H1 (cell line): ENCODE measurements around the gene IFRD1. TPM values are rescaled to one million over a fixed set of nuclear protein-coding genes. Genes with fewer than 3 reads are reported as not detected.

Source experiments
- CTCF ChIA-PET: fragments of 300-600 bp; sonication (Branson Sonifier 250); formaldehyde crosslinking; loops from one replicate; lab custom pipeline; 2021; ENCODE audit not compliant: partially characterized antibody; lab: Charles Lee
- POLR2A ChIA-PET: fragments of 300-600 bp; sonication (Branson Sonifier 250); formaldehyde crosslinking; loops from one replicate; lab custom pipeline; 2021; ENCODE audit warnings: inconsistent platforms; ENCODE audit not compliant: partially characterized antibody; lab: Charles Lee
- DNase-seq, 2 experiments: peaks; one replicate each; pipeline versions ENCODE4 v3.0.0 to v3.0.0-alpha.2; 2010 to 2022; ENCODE audit warnings: low spot score in 2 of 2, low read depth in 1 of 2, mixed read lengths in 1 of 2
- FAIRE-seq: peaks from 2 replicates; lab custom pipeline; 2011; peaks lifted over from hg19 to GRCh38; lab: Jason Lieb, UNC
- H2AFZ ChIP-seq: 2 replicates; pipeline ENCODE4 v1.8.1; 2012; ENCODE audit warnings: low read length, inconsistent platforms
- H2AK5ac ChIP-seq: 2 replicates; pipeline ENCODE4 v1.6.1; 2013; ENCODE audit warnings: low read depth, low read length
- H2BK120ac ChIP-seq: replicated peaks from 2 replicates; pipeline ENCODE3; 2013; ENCODE audit warnings: low read depth, low read length, inconsistent platforms
- H2BK12ac ChIP-seq: 2 replicates; pipeline ENCODE4 v1.6.1; 2013; ENCODE audit warnings: low read depth, low read length
- H2BK15ac ChIP-seq: 2 replicates; pipeline ENCODE4 v1.6.1; 2013; ENCODE audit warnings: low read length
- H2BK20ac ChIP-seq: 2 replicates; pipeline ENCODE4 v1.6.1; 2013; ENCODE audit warnings: low read length
- H2BK5ac ChIP-seq: 2 replicates; pipeline ENCODE4 v1.6.1; 2013; ENCODE audit warnings: low read depth, low read length
- H3K14ac ChIP-seq: 2 replicates; pipeline ENCODE4 v1.6.1; 2013; ENCODE audit warnings: inconsistent platforms; ENCODE audit not compliant: insufficient read length
- H3K18ac ChIP-seq: 2 replicates; pipeline ENCODE4 v1.6.1; 2013; ENCODE audit warnings: low read length; ENCODE audit errors: extremely low read depth
- H3K23ac ChIP-seq: 2 replicates; pipeline ENCODE4 v1.6.1; 2013; ENCODE audit warnings: inconsistent platforms; ENCODE audit not compliant: insufficient read length
- H3K23me2 ChIP-seq: 2 replicates; pipeline ENCODE4 v1.6.1; 2013; ENCODE audit warnings: low read depth, low read length
- H3K27ac ChIP-seq: 2 replicates; pipeline ENCODE4 v1.6.1; 2011; ENCODE audit warnings: low read depth, low read length, inconsistent platforms
- H3K27me3 ChIP-seq, 4 experiments: replicated peaks in 1 of 4; 1 replicate in 1 of 4; 2 replicates in 3 of 4; pipeline versions ENCODE4 v1.6.1 to v1.8.1; 2011 to 2013; ENCODE audit warnings: low read length in 3 of 4, mild to moderate bottlenecking in 3 of 4, inconsistent platforms in 2 of 4, mixed read lengths in 2 of 4, moderate library complexity in 1 of 4; ENCODE audit not compliant: control insufficient read depth in 3 of 4, insufficient read depth in 3 of 4; ENCODE audit errors: extremely low read depth in 1 of 4
- H3K36me3 ChIP-seq, 4 experiments: 2 replicates each; pipeline versions ENCODE4 v1.6.1 to v1.8.1; 2011 to 2013; ENCODE audit warnings: mild to moderate bottlenecking in 4 of 4, low read length in 3 of 4, moderate library complexity in 2 of 4, control low read depth in 1 of 4, inconsistent platforms in 1 of 4; ENCODE audit not compliant: insufficient read depth in 4 of 4, control insufficient read depth in 2 of 4
- H3K4ac ChIP-seq: replicated peaks from 2 replicates; pipeline ENCODE3; 2013; ENCODE audit warnings: low read length, low read depth, mixed read lengths, inconsistent platforms; ENCODE audit not compliant: insufficient read length
- H3K4me1 ChIP-seq, 4 experiments: replicated peaks in 1 of 4; 1 replicate in 1 of 4; 2 replicates in 3 of 4; pipeline versions ENCODE4 v1.6.1 to v1.8.1; 2011 to 2013; ENCODE audit warnings: low read length in 3 of 4, inconsistent platforms in 2 of 4, mixed read lengths in 1 of 4; ENCODE audit not compliant: insufficient read depth in 4 of 4, control insufficient read depth in 3 of 4
- H3K4me2 ChIP-seq, 2 experiments: 2 replicates each; pipeline versions ENCODE4 v1.6.1 to v1.8.1; 2011 to 2013; ENCODE audit warnings: low read depth in 2 of 2, low read length in 2 of 2, control low read depth in 1 of 2, inconsistent platforms in 1 of 2, mild to moderate bottlenecking in 1 of 2; ENCODE audit not compliant: insufficient read depth in 1 of 2
- H3K4me3 ChIP-seq, 4 experiments: fragments of 200-600, 300-600 bp in 1 of 4; sonication (generic), shearing (Covaris generic), sonication (Bioruptor Twin) in 1 of 4; 2 replicates each; pipeline versions ENCODE4 v1.5.1 to v1.8.1; 2011 to 2016; ENCODE audit warnings: low read length in 4 of 4, low read depth in 3 of 4, control low read depth in 2 of 4, inconsistent platforms in 2 of 4, mild to moderate bottlenecking in 2 of 4, mixed read lengths in 1 of 4, moderate library complexity in 1 of 4; ENCODE audit not compliant: insufficient read depth in 2 of 4; ENCODE audit errors: extremely low read depth in 1 of 4
- H3K56ac ChIP-seq: replicated peaks from 2 replicates; pipeline ENCODE3; 2013; ENCODE audit warnings: low read depth, mild to moderate bottlenecking, mixed read lengths, low read length, inconsistent platforms; ENCODE audit not compliant: insufficient read length
- H3K79me1 ChIP-seq: 2 replicates; pipeline ENCODE4 v1.6.1; 2013; ENCODE audit warnings: low read depth, low read length, control low read depth
- H3K79me2 ChIP-seq, 2 experiments: 2 replicates each; pipeline versions ENCODE4 v1.6.1 to v1.8.1; 2012 to 2013; ENCODE audit warnings: low read length in 2 of 2, mild to moderate bottlenecking in 2 of 2, inconsistent platforms in 1 of 2; ENCODE audit not compliant: insufficient read depth in 2 of 2, control insufficient read depth in 1 of 2
- H3K9ac ChIP-seq, 4 experiments: replicated peaks in 1 of 4; 1 replicate in 1 of 4; 2 replicates in 3 of 4; pipeline versions ENCODE4 v1.6.1 to v1.8.1; 2011 to 2013; ENCODE audit warnings: low read depth in 3 of 4, low read length in 3 of 4, control low read depth in 2 of 4, mild to moderate bottlenecking in 2 of 4, moderate library complexity in 2 of 4, inconsistent platforms in 1 of 4; ENCODE audit errors: extremely low read depth in 1 of 4
- H3K9me3 ChIP-seq, 2 experiments: 2 replicates each; pipeline versions ENCODE4 v1.6.1 to v1.8.1; 2012 to 2013; ENCODE audit warnings: mild to moderate bottlenecking in 2 of 2, moderate library complexity in 2 of 2, control low read depth in 1 of 2, inconsistent platforms in 1 of 2, low read depth in 1 of 2, low read length in 1 of 2, mixed read lengths in 1 of 2; ENCODE audit not compliant: insufficient read depth in 2 of 2
- H4K20me1 ChIP-seq, 2 experiments: replicated peaks in 1 of 2; 2 replicates each; pipeline versions ENCODE3 to v1.8.1; 2011 to 2013; ENCODE audit warnings: inconsistent platforms in 2 of 2, low read length in 2 of 2, mild to moderate bottlenecking in 1 of 2; ENCODE audit not compliant: insufficient read depth in 2 of 2, control insufficient read depth in 1 of 2
- H4K5ac ChIP-seq: 2 replicates; pipeline ENCODE4 v1.6.1; 2013; ENCODE audit warnings: low read length, low read depth, mixed read lengths, inconsistent platforms; ENCODE audit not compliant: insufficient read length
- H4K8ac ChIP-seq: 2 replicates; pipeline ENCODE4 v1.8.0; 2013; ENCODE audit warnings: mild to moderate bottlenecking, moderate library complexity, low read length, inconsistent platforms; ENCODE audit not compliant: insufficient read depth; ENCODE audit errors: extremely low read depth
- H4K91ac ChIP-seq: replicated peaks from 2 replicates; pipeline ENCODE3; 2013; ENCODE audit warnings: low read length, mixed read lengths, inconsistent platforms; ENCODE audit not compliant: insufficient read length
- CREB1 ChIP-seq: IDR thresholded peaks from 2 replicates; pipeline ENCODE4 v1.6.1; 2012; ENCODE audit warnings: inconsistent platforms
- HDAC2 ChIP-seq, 2 experiments: fragments of 300-600 bp in 1 of 2; sonication (generic) in 1 of 2; IDR thresholded peaks; 2 replicates each; pipeline ENCODE4 v1.6.1; 2011 to 2012; ENCODE audit warnings: low read depth in 2 of 2, low read length in 2 of 2, mild to moderate bottlenecking in 2 of 2, moderate library complexity in 2 of 2, borderline replicate concordance in 1 of 2, inconsistent platforms in 1 of 2
- JUND ChIP-seq: IDR thresholded peaks from 2 replicates; pipeline ENCODE4 v1.6.1; 2011; ENCODE audit warnings: mild to moderate bottlenecking, improper control_type of control experiment, low read length
- POU5F1 ChIP-seq: IDR thresholded peaks from 2 replicates; pipeline ENCODE4 v1.6.1; 2011; ENCODE audit warnings: low read depth, mild to moderate bottlenecking, low read length, moderate library complexity
- SAP30 ChIP-seq: fragments of 300-600 bp; sonication (generic); IDR thresholded peaks from 2 replicates; pipeline ENCODE4 v1.7.1; 2012; ENCODE audit warnings: low read length, moderate library complexity, mild to moderate bottlenecking, inconsistent platforms; ENCODE audit not compliant: insufficient read depth, insufficient replicate concordance
- SP2 ChIP-seq: IDR thresholded peaks from 2 replicates; pipeline ENCODE4 v1.6.1; 2012; ENCODE audit warnings: mild to moderate bottlenecking, low read length, inconsistent platforms
- SUZ12 ChIP-seq: fragments of 200-600 bp; sonication (generic); IDR thresholded peaks from 2 replicates; pipeline ENCODE4 v1.6.1; 2012; ENCODE audit warnings: mild to moderate bottlenecking, inconsistent platforms, low read length, moderate library complexity, mixed read lengths
- YY1 ChIP-seq: IDR thresholded peaks from 2 replicates; pipeline ENCODE4 v1.6.1; 2011; ENCODE audit warnings: low read depth, mild to moderate bottlenecking, low read length
- WGBS, 2 experiments: shearing (Covaris generic) in 1 of 2; methylation state at CpG; one replicate each; pipeline versions ENCODE4 v1.1.6 to v1.1.7; 2013 to 2015; ENCODE audit warnings: low lambda C conversion rate in 2 of 2, mixed read lengths in 2 of 2, inconsistent platforms in 1 of 2, low coverage in 1 of 2, missing lambda C conversion rate in 1 of 2; ENCODE audit not compliant: insufficient replicate concordance in 2 of 2, insufficient coverage in 1 of 2, insufficient read length in 1 of 2; ENCODE audit errors: extremely low coverage in 1 of 2, missing lambda C conversion rate in 1 of 2; 5-methylcytosine and 5-hydroxymethylcytosine counted together
- polyA plus RNA-seq, 7 experiments: library from polyadenylated mRNA; depleted of rRNA in 3 of 7; stranded (reverse) in 5 of 7; unstranded in 2 of 7; fragments of >200 nt in 5 of 7; fragments of 200-250 nt in 2 of 7; gene quantifications; 1 replicate in 5 of 7; 2 replicates in 1 of 7; 4 replicates in 1 of 7; pipeline versions ENCODE4 v1.2.1 to v1.2.3, GENCODE V29; 2011 to 2013; ENCODE audit warnings: missing spikeins in 2 of 7, mixed read lengths in 2 of 7
- total RNA-seq: library from RNA; stranded (reverse); fragmentation: NEBNext Ultra II Directional; extraction: Animal tissue kit (Norgen Biotek cat#: 25700); gene quantifications from 2 replicates; pipeline ENCODE4 v1.2.1, GENCODE V29; 2021

The IFRD1 gene
- total and polyA plus RNA-seq, 2 of the 8 experiments (the other 6 are each of a cell fraction or from before 2014, with no cell fraction given), result 23.0 to 50.4 TPM

DNA sequence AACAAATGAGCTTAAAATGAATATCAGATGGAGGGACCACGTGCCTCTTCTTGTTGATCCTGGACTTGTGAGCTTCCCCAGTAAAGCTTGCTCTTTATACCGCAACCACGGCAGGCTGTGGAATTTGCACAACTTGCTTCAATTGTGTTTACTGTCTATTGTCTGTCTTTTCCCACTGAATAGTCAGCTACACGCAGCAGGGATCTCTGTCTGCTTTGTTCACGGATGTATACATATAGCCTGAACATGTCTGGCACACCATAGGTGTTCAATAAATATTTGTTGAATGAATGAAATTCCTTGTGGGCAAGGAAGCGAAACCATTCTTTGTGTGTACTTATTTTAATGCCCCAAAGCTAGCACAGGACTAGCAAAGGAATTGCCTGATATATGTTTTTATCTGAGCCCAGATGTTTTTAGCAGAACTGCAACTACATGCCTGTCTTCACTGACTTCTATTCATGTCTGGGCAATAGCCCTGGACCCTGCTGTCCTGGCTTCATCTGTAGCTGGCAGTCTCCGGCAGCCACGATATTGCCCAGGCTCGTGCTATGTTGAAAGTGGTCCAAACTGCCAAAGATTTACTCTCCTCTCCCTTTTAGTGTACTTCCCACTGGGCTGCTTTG is 29.9 kb upstream of the IFRD1 start:
- Histone ChIP-seq H3K23ac (no peak overlapping the region), H4K5ac (no peak overlapping the region), H3K9ac (no peak overlapping the region), H2BK15ac (peak overlapping the region; percentile 50; the same call in 1 of the 2 replicates), H2AFZ (no peak overlapping the region), H2BK12ac (peak overlapping the region; percentile 82), H3K9me3 (0 out of 4 replicates have a peak, but pooled peaks cover 0 to 2% of the 10 kb centered on the region in 2 experiments), H3K18ac (no peak overlapping the region), H2BK120ac (no peak overlapping the region), H2AK5ac (no peak overlapping the region; the same call in 1 of the 2 replicates), H3K79me1 (no peaks in the 10 kb centered on the region), H4K8ac (no peak overlapping the region), H3K4me1 (peaks cover 1 to 21% (median 14%) of the 10 kb centered on the region in 4 experiments; a peak in 6 of 7 replicates), H3K36me3 (no peaks in the 10 kb centered on the region), H3K79me2 (no peaks in the 10 kb centered on the region), H3K56ac (no peak overlapping the region), H2BK20ac (peak overlapping the region; percentile 82), H3K4me3 (no peak overlapping the region), H3K4me2 (no peak overlapping the region), H3K4ac (no peak overlapping the region), H3K23me2 (no peaks in the 10 kb centered on the region), H3K14ac (no peak overlapping the region), H3K27me3 (no peaks in the 10 kb centered on the region), H2BK5ac (peak overlapping the region; percentile 56; the same call in 1 of the 2 replicates), H3K27ac (no peak overlapping the region), H4K20me1 (no peaks in the 10 kb centered on the region), H4K91ac (no peak overlapping the region)
- POLR2A ChIA-PET, result interaction anchor here (1.5 to 5.7 kb wide), 2 partner anchors 10 to 31 kb away, joined by 3 to 57 read pairs; partner anchors contain the start of gene IFRD1
- 84% methylated on average over 9 of the region's 9 CpGs; no CpG with 5 or more reads in 1 of the 2 experiments for WGBS, 2 experiments
- DNase-seq (no peak), FAIRE-seq (no peak)
- no peak for TF ChIP-seq SP2
- TF ChIP-seq SUZ12, result no peak
- TF ChIP-seq POU5F1, result no peak
- no peak for TF ChIP-seq HDAC2 (IDR thresholded peaks at IDR 0.05; ENCODE audit: borderline replicate concordance in 1 of 2, low read depth in 2 of 2, low read length in 2 of 2)
- TF ChIP-seq CREB1, result no peak
- no peak for TF ChIP-seq SAP30
- no peak for TF ChIP-seq YY1
- TF ChIP-seq JUND, result no peak
- CTCF ChIA-PET, result interaction anchor here (0.5 to 1.5 kb wide), 7 partner anchors 19 to 754 kb away, joined by 3 to 5 read pairs (median 4); no protein-coding TSS in a partner anchor
